Ishikawa (cell line): ENCODE results near the gene GINS2.

Experiments used
- CEBPB ChIP-seq: IDR thresholded peaks from 2 replicates; pipeline ENCODE4 v1.6.1; 2012
- CREB1 ChIP-seq: IDR thresholded peaks from 2 replicates; pipeline ENCODE4 v1.6.1; 2012; ENCODE audit warnings: low read depth
- EGR1 ChIP-seq: IDR thresholded peaks from 2 replicates; pipeline ENCODE4 v1.6.1; 2012
- EP300 ChIP-seq: IDR thresholded peaks from 2 replicates; pipeline ENCODE4 v1.6.1; 2012; ENCODE audit warnings: borderline replicate concordance
- FOXM1 ChIP-seq: IDR thresholded peaks from 2 replicates; pipeline ENCODE4 v1.6.1; 2012; ENCODE audit warnings: low read depth, borderline replicate concordance
- MAX ChIP-seq: IDR thresholded peaks from 2 replicates; pipeline ENCODE4 v1.6.1; 2012
- NFIC ChIP-seq: IDR thresholded peaks from 2 replicates; pipeline ENCODE4 v1.6.1; 2012
- RAD21 ChIP-seq: IDR thresholded peaks from 2 replicates; pipeline ENCODE4 v1.6.1; 2012; ENCODE audit warnings: low read depth
- REST ChIP-seq: IDR thresholded peaks from 2 replicates; pipeline ENCODE4 v1.6.1; 2012; ENCODE audit warnings: low read depth, mild to moderate bottlenecking
- TAF1 ChIP-seq: IDR thresholded peaks from 2 replicates; pipeline ENCODE4 v1.6.1; 2012; ENCODE audit warnings: low read depth, mild to moderate bottlenecking
- TCF12 ChIP-seq: IDR thresholded peaks from 2 replicates; pipeline ENCODE4 v1.6.1; 2012; ENCODE audit warnings: low read depth
- TEAD4 ChIP-seq: IDR thresholded peaks from 2 replicates; pipeline ENCODE4 v1.6.1; 2012
- USF1 ChIP-seq: IDR thresholded peaks from 2 replicates; pipeline ENCODE4 v1.6.1; 2012
- YY1 ChIP-seq: IDR thresholded peaks from 2 replicates; pipeline ENCODE4 v1.6.1; 2012; ENCODE audit warnings: low read depth
- ZBTB7A ChIP-seq: IDR thresholded peaks from 2 replicates; pipeline ENCODE4 v1.6.1; 2012; ENCODE audit warnings: low read depth

GINS2 gene

GRCh38 chr16:85688586-85689284, at the start of gene GINS2:
TSS of gene GINS2 (minus strand) at chr16:85688954. CDS start at chr16:85688898, 56 bp downstream.
- TF ChIP-seq CREB1, result peak; percentile 28; the same call in 1 of the 2 replicates
- TF ChIP-seq ZBTB7A, result peak; percentile 57; the same call in 1 of the 2 replicates
- TF ChIP-seq RAD21, result no peak
- peak; percentile 65; the same call in 1 of the 2 replicates for TF ChIP-seq TAF1
- TF ChIP-seq MAX, result peak; percentile 98
- no peak for TF ChIP-seq CEBPB
- no peak for TF ChIP-seq FOXM1
- TF ChIP-seq EGR1, result no peak
- TF ChIP-seq EP300, result peak; percentile 24; the same call in 1 of the 2 replicates
- 0 out of 2 replicates have a peak, but pooled peaks have one; percentile 18 for TF ChIP-seq TCF12
- peak; percentile 26; the same call in 1 of the 2 replicates for TF ChIP-seq TEAD4
- peak; percentile 83 for TF ChIP-seq YY1
- TF ChIP-seq REST, result no peak
- no peak for TF ChIP-seq USF1

GRCh38 chr16:85736921-85737320, 48.2 kb upstream of the GINS2 start:
- TF ChIP-seq NFIC (no peak), CEBPB (no peak), CREB1 (no peak), USF1 (no peak), TCF12 (no peak), ZBTB7A (no peak), TEAD4 (no peak), MAX (no peak), FOXM1 (no peak), EP300 (no peak), REST (no peak), YY1 (no peak), EGR1 (no peak), TAF1 (no peak), RAD21 (no peak)

GRCh38 chr16:85735946-85736345, 47.2 kb upstream of the GINS2 start:
- TF ChIP-seq EP300, result no peak
- TF ChIP-seq CREB1, result no peak
- no peak for TF ChIP-seq RAD21
- TF ChIP-seq TAF1, result no peak
- no peak for TF ChIP-seq EGR1
- TF ChIP-seq ZBTB7A, result no peak
- no peak for TF ChIP-seq TEAD4
- no peak for TF ChIP-seq MAX
- no peak for TF ChIP-seq FOXM1
- no peak for TF ChIP-seq REST

GRCh38 chr16:85735225-85735635, 46.5 kb upstream of the GINS2 start:
- TF ChIP-seq RAD21, result no peak
- TF ChIP-seq REST, result no peak
- TF ChIP-seq CEBPB, result no peak
- no peak for TF ChIP-seq USF1
- no peak for TF ChIP-seq TCF12
- no peak for TF ChIP-seq FOXM1
- no peak for TF ChIP-seq YY1
- TF ChIP-seq CREB1, result no peak
- TF ChIP-seq NFIC, result no peak
- TF ChIP-seq MAX, result no peak
- TF ChIP-seq TAF1, result no peak
- no peak for TF ChIP-seq TEAD4
- no peak for TF ChIP-seq EP300
- no peak for TF ChIP-seq ZBTB7A
- TF ChIP-seq EGR1, result no peak
